HepG2 (cell line): ENCODE data around the gene PSD4. TPM values are rescaled to one million over a fixed set of nuclear protein-coding genes. Genes with fewer than 3 reads are reported as not detected.

Experiments
- HDAC1 ChIP-seq: sonication (generic); formaldehyde crosslinking; IDR thresholded peaks from 2 replicates; pipeline ENCODE4 v1.5.1; 2020; ENCODE audit warnings: mild to moderate bottlenecking, missing genetic modification reagents
- HNF1A ChIP-seq, 2 experiments: sonication (generic) in 1 of 2; formaldehyde crosslinking in 1 of 2; IDR thresholded peaks; 2 replicates each; pipeline versions ENCODE4 v1.4.0 to v1.6.1; 2016 to 2020; ENCODE audit warnings: borderline replicate concordance in 1 of 2, low read depth in 1 of 2, mild to moderate bottlenecking in 1 of 2, missing genetic modification reagents in 1 of 2
- HNRNPUL1 ChIP-seq: fragments of 200-400 bp; formaldehyde crosslinking; IDR thresholded peaks from 2 replicates; pipeline ENCODE4 v1.6.1; 2017; ENCODE audit warnings: low read depth, mild to moderate bottlenecking, low read length, moderate library complexity
- KLF13 ChIP-seq: sonication (generic); formaldehyde crosslinking; IDR thresholded peaks from 2 replicates; pipeline ENCODE4 v1.4.0; 2020; ENCODE audit warnings: mild to moderate bottlenecking, missing genetic modification reagents
- PBX2 ChIP-seq: IDR thresholded peaks from 2 replicates; pipeline ENCODE4 v1.6.1; 2016; ENCODE audit warnings: control low read depth
- PHF20 ChIP-seq: sonication (generic); formaldehyde crosslinking; IDR thresholded peaks from 2 replicates; pipeline ENCODE4 v1.5.0; 2020; ENCODE audit warnings: mild to moderate bottlenecking, missing genetic modification reagents
- RORA ChIP-seq: sonication (generic); formaldehyde crosslinking; IDR thresholded peaks from 2 replicates; pipeline ENCODE4 v1.5.0; 2020; ENCODE audit warnings: mild to moderate bottlenecking, missing genetic modification reagents, moderate library complexity
- SRY ChIP-seq: sonication (generic); formaldehyde crosslinking; IDR thresholded peaks from 2 replicates; pipeline ENCODE4 v1.8.0; 2022; ENCODE audit warnings: mild to moderate bottlenecking, missing genetic modification reagents
- ZBTB4 ChIP-seq: sonication (generic); formaldehyde crosslinking; IDR thresholded peaks from 2 replicates; pipeline ENCODE4 v1.4.0; 2020; ENCODE audit warnings: missing genetic modification reagents, mild to moderate bottlenecking, borderline replicate concordance
- ZNF446 ChIP-seq: sonication (generic); formaldehyde crosslinking; IDR thresholded peaks from 2 replicates; pipeline ENCODE4 v1.5.0; 2020; ENCODE audit warnings: mild to moderate bottlenecking, missing genetic modification reagents
- ZNF678 ChIP-seq: sonication (generic); formaldehyde crosslinking; IDR thresholded peaks from 2 replicates; pipeline ENCODE4 v1.4.0; 2020; ENCODE audit warnings: mild to moderate bottlenecking, missing genetic modification reagents
- polyA plus RNA-seq, 8 experiments: library from polyadenylated mRNA; depleted of rRNA in 3 of 8; stranded (reverse) in 7 of 8; unstranded in 1 of 8; fragments of >200 nt; fragmentation: Illumina TruSeq in 4 of 8; extraction: Trizol in 4 of 8; gene quantifications; 2 replicates each; pipeline versions ENCODE4 v1.2.1 to v1.2.3, GENCODE V29; 2011 to 2016; ENCODE audit warnings: low read depth in 4 of 8, missing spikeins in 1 of 8, mixed read lengths in 1 of 8; ENCODE audit not compliant: insufficient read depth in 1 of 8
- total RNA-seq, 5 experiments: library from RNA; depleted of rRNA; stranded (reverse); fragments of >200 nt; fragmentation: Illumina TruSeq; extraction: Trizol; gene quantifications; 2 replicates each; pipeline ENCODE4 v1.2.3, GENCODE V29; 2016; ENCODE audit warnings: low read depth in 1 of 5
- TF ChIP-seq, protein P1 (sequence below): sonication (generic); formaldehyde crosslinking; conservative IDR thresholded peaks from 2 replicates; pipeline ENCODE4 v1.4.0; 2020; ENCODE audit warnings: mild to moderate bottlenecking, missing genetic modification reagents, moderate library complexity
- TF ChIP-seq, protein P2 (sequence below): sonication (generic); formaldehyde crosslinking; IDR thresholded peaks from 2 replicates; pipeline ENCODE4 v1.4.0; 2020; ENCODE audit warnings: missing genetic modification reagents

Gene PSD4
- total and polyA plus RNA-seq, 2 of the 13 experiments (the other 11 are each of a cell fraction or from before 2014, with no cell fraction given), result 5.8 to 9.4 TPM

DNA sequence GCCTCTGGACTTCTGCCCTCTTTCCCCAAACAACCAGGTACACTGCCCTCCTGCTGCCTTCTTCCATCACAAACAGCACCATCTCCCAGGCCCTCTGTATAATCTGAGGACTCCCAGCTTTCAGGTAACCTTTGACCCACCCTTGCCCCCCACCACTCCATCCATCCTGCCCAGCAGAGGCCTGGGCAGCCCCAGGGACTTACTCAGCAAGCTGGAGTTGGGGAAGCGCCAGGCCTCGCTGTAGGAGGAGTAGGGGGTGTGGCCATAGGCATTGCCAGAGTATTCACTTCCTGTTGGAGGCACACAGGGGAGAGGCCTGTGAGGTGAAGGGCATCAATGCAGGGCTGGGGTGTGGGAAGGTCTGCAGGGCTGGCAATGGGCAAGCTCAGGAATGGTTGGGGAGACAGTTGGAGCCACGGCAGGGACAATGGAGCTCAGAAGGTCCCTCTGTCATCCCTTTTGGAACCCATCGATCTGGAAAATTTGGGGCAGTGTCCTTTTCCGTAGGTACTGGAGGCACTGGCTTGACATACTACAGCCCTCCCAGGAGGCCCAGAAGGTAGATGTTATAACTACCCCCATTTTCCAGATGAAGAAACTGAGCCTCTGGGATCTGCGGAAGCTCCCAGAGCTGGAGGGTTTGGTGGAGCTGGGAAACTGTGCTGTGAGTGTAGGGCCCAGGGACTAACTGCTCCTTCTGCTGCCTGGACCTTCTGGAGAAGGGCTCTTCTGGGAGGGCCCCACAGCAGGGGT lies 46.3 kb downstream of the PSD4 start (continued):
- TF ChIP-seq, protein P1, sequence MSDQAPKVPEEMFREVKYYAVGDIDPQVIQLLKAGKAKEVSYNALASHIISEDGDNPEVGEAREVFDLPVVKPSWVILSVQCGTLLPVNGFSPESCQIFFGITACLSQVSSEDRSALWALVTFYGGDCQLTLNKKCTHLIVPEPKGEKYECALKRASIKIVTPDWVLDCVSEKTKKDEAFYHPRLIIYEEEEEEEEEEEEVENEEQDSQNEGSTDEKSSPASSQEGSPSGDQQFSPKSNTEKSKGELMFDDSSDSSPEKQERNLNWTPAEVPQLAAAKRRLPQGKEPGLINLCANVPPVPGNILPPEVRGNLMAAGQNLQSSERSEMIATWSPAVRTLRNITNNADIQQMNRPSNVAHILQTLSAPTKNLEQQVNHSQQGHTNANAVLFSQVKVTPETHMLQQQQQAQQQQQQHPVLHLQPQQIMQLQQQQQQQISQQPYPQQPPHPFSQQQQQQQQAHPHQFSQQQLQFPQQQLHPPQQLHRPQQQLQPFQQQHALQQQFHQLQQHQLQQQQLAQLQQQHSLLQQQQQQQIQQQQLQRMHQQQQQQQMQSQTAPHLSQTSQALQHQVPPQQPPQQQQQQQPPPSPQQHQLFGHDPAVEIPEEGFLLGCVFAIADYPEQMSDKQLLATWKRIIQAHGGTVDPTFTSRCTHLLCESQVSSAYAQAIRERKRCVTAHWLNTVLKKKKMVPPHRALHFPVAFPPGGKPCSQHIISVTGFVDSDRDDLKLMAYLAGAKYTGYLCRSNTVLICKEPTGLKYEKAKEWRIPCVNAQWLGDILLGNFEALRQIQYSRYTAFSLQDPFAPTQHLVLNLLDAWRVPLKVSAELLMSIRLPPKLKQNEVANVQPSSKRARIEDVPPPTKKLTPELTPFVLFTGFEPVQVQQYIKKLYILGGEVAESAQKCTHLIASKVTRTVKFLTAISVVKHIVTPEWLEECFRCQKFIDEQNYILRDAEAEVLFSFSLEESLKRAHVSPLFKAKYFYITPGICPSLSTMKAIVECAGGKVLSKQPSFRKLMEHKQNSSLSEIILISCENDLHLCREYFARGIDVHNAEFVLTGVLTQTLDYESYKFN (CRISPR knock-in tag), result peak; percentile 73
- TF ChIP-seq HDAC1 (CRISPR knock-in tag), result no peak
- TF ChIP-seq SRY (CRISPR knock-in tag), result no peak
- no peak; the same call in 1 of the 2 replicates for TF ChIP-seq ZBTB4 (CRISPR knock-in tag)
- TF ChIP-seq PHF20, result no peak
- no peak for TF ChIP-seq KLF13
- TF ChIP-seq HNF1A (IDR thresholded peaks at IDR 0.05; ENCODE audit: low read depth), result no peak; the same call in 1 of the 2 replicates
- TF ChIP-seq HNF1A (CRISPR knock-in tag; IDR thresholded peaks at IDR 0.05; ENCODE audit: borderline replicate concordance), result peak; percentile 41; the same call in 1 of the 2 replicates
- TF ChIP-seq ZNF678 (CRISPR knock-in tag), result no peak
- TF ChIP-seq ZNF446 (CRISPR knock-in tag), result no peak
- TF ChIP-seq RORA (CRISPR knock-in tag), result no peak
- no peak for TF ChIP-seq PBX2 (CRISPR knock-in tag)
- TF ChIP-seq, protein P2, sequence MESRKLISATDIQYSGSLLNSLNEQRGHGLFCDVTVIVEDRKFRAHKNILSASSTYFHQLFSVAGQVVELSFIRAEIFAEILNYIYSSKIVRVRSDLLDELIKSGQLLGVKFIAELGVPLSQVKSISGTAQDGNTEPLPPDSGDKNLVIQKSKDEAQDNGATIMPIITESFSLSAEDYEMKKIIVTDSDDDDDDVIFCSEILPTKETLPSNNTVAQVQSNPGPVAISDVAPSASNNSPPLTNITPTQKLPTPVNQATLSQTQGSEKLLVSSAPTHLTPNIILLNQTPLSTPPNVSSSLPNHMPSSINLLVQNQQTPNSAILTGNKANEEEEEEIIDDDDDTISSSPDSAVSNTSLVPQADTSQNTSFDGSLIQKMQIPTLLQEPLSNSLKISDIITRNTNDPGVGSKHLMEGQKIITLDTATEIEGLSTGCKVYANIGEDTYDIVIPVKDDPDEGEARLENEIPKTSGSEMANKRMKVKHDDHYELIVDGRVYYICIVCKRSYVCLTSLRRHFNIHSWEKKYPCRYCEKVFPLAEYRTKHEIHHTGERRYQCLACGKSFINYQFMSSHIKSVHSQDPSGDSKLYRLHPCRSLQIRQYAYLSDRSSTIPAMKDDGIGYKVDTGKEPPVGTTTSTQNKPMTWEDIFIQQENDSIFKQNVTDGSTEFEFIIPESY (CRISPR knock-in tag), result no peak
- no peak for TF ChIP-seq HNRNPUL1
